Measurements from ENCODE around the gene PHF20. TPM values are rescaled to one million over a fixed set of nuclear protein-coding genes. Genes with fewer than 3 reads are reported as not detected.
A peak's percentile ranks its signal among the peaks of the same experiment; 100 is the strongest.

The PHF20 gene
- polyA plus RNA-seq, 1 donor from 2014 or later: 49.2 TPM

DNA sequence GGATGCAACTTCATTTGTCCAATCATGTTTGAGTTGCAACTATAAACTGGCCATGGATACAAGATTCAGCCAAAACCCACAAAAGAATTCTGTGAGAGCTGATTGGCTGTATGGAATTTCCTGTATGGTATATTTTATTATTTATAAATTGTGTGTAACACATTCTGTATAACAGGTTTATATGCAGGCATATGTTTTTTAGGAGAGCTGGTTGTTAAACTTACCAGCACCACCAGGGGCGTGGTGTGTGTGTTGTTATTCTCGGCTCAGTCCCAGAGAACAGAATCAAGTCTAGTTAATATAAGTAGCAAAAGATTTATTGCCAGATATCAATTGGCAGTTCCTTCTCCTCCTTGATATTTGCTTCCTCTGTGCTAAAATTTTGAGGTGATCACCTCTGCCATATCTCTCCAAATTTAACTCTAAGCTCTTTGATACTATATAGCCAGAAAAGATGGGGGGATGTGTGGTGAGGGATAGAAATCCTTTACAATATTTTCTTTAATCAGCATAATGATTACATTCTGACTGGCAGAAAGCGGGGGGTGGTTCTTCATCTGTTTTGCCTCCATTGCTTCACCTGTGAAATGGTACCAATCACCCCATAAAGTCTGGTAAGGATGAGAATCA is 219.4 kb downstream of the PHF20 start:
- Histone ChIP-seq H3K4me3 (ENCODE audit: low read length) (no peak overlapping the region), H3K36me3 (ENCODE audit: insufficient read depth, low read length) (no peaks in the 10 kb centered on the region), H3K9me3 (ENCODE audit: low read length) (no peaks in the 10 kb centered on the region), H3K9me2 (ENCODE audit: insufficient read depth, low read length) (no peaks in the 10 kb centered on the region), H4K20me1 (ENCODE audit: insufficient read depth) (no peaks in the 10 kb centered on the region), H3K9ac (ENCODE audit: low read length) (no peak overlapping the region), H2AFZ (ENCODE audit: low read depth, low read length) (no peak overlapping the region), H3K27ac (ENCODE audit: low read length) (no peak overlapping the region), H3K27me3 (ENCODE audit: insufficient read depth, low read depth, low read length) (no peaks in the 10 kb centered on the region), H3K4me2 (ENCODE audit: low read length) (no peak overlapping the region), H3K79me2 (replicated peaks; ENCODE audit: insufficient read depth, low read length) (no peaks in the 10 kb centered on the region), H3F3A (ENCODE audit: insufficient read depth, low read length, poor library complexity, severe bottlenecking) (no peaks in the 10 kb centered on the region)
- TF ChIP-seq, protein P1, sequence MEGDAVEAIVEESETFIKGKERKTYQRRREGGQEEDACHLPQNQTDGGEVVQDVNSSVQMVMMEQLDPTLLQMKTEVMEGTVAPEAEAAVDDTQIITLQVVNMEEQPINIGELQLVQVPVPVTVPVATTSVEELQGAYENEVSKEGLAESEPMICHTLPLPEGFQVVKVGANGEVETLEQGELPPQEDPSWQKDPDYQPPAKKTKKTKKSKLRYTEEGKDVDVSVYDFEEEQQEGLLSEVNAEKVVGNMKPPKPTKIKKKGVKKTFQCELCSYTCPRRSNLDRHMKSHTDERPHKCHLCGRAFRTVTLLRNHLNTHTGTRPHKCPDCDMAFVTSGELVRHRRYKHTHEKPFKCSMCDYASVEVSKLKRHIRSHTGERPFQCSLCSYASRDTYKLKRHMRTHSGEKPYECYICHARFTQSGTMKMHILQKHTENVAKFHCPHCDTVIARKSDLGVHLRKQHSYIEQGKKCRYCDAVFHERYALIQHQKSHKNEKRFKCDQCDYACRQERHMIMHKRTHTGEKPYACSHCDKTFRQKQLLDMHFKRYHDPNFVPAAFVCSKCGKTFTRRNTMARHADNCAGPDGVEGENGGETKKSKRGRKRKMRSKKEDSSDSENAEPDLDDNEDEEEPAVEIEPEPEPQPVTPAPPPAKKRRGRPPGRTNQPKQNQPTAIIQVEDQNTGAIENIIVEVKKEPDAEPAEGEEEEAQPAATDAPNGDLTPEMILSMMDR (IDR thresholded peaks at IDR 0.05; ENCODE audit: poor library complexity, severe bottlenecking): peak; percentile 50
- TF ChIP-seq EP300 (conservative IDR thresholded peaks at IDR 0.05; ENCODE audit: poor library complexity, severe bottlenecking): no peak
- no peak for TF ChIP-seq POLR2AphosphoS5 (IDR thresholded peaks at IDR 0.05)

DNA sequence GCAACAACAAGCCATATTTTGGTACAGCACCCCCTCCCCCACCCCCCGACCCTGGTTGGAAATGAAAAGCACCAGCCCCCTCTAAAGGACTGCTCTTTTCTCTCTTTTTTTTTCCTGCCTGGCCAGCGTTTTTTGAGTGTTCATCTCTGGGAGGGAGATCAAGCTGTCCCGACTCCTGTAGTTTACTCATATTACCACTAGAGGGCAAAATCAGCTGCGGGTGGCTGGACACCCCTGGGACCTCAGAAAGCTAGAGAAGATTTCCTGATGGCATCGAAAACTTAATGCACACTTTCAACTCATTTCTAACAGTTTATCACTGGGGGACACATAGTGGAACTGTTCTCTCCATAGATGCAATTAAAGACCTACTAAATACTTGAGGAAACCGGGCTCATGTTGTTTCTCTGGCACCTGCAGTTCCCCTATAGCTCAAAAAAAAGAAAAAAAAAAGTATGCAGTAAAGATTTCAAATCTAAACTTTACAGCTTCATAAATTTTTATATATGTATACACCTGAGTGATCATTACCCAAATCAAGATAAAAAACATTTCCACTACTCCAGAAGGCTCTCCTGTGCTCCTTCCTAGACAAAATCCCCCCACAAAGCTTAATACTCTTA is 221.0 kb downstream of the PHF20 start:
- Histone ChIP-seq H3K4me2 (ENCODE audit: low read length) (no peak overlapping the region), H3K9me3 (ENCODE audit: low read length) (no peaks in the 10 kb centered on the region), H3K27me3 (ENCODE audit: insufficient read depth, low read depth, low read length) (no peaks in the 10 kb centered on the region), H2AFZ (ENCODE audit: low read depth, low read length) (no peak overlapping the region), H3K9ac (ENCODE audit: low read length) (no peak overlapping the region), H3K79me2 (replicated peaks; ENCODE audit: insufficient read depth, low read length) (no peaks in the 10 kb centered on the region), H4K20me1 (ENCODE audit: insufficient read depth) (no peaks in the 10 kb centered on the region), H3K36me3 (ENCODE audit: insufficient read depth, low read length) (no peaks in the 10 kb centered on the region), H3K4me3 (ENCODE audit: low read length) (no peak overlapping the region), H3F3A (ENCODE audit: insufficient read depth, low read length, poor library complexity, severe bottlenecking) (no peaks in the 10 kb centered on the region), H3K9me2 (ENCODE audit: insufficient read depth, low read length) (no peaks in the 10 kb centered on the region), H3K27ac (ENCODE audit: low read length) (no peak overlapping the region)
- TF ChIP-seq POLR2AphosphoS5 (IDR thresholded peaks at IDR 0.05) (no peak), MXI1 (conservative IDR thresholded peaks at IDR 0.05; ENCODE audit: poor library complexity, severe bottlenecking) (no peak), SMC3 (conservative IDR thresholded peaks at IDR 0.05; ENCODE audit: poor library complexity) (peak; percentile 83), EZH2 (IDR thresholded peaks at IDR 0.05; ENCODE audit: borderline replicate concordance, insufficient read depth, low read length, poor library complexity, severe bottlenecking) (no peak), TAF1 (IDR thresholded peaks at IDR 0.05; ENCODE audit: low read depth) (no peak), RAD21 (conservative IDR thresholded peaks at IDR 0.05) (peak; percentile 79), EP300 (conservative IDR thresholded peaks at IDR 0.05; ENCODE audit: poor library complexity, severe bottlenecking) (no peak)
- TF ChIP-seq, protein P2, sequence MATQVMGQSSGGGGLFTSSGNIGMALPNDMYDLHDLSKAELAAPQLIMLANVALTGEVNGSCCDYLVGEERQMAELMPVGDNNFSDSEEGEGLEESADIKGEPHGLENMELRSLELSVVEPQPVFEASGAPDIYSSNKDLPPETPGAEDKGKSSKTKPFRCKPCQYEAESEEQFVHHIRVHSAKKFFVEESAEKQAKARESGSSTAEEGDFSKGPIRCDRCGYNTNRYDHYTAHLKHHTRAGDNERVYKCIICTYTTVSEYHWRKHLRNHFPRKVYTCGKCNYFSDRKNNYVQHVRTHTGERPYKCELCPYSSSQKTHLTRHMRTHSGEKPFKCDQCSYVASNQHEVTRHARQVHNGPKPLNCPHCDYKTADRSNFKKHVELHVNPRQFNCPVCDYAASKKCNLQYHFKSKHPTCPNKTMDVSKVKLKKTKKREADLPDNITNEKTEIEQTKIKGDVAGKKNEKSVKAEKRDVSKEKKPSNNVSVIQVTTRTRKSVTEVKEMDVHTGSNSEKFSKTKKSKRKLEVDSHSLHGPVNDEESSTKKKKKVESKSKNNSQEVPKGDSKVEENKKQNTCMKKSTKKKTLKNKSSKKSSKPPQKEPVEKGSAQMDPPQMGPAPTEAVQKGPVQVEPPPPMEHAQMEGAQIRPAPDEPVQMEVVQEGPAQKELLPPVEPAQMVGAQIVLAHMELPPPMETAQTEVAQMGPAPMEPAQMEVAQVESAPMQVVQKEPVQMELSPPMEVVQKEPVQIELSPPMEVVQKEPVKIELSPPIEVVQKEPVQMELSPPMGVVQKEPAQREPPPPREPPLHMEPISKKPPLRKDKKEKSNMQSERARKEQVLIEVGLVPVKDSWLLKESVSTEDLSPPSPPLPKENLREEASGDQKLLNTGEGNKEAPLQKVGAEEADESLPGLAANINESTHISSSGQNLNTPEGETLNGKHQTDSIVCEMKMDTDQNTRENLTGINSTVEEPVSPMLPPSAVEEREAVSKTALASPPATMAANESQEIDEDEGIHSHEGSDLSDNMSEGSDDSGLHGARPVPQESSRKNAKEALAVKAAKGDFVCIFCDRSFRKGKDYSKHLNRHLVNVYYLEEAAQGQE (IDR thresholded peaks at IDR 0.05; ENCODE audit: borderline replicate concordance): no peak
- TF ChIP-seq, protein P1 (IDR thresholded peaks at IDR 0.05; ENCODE audit: poor library complexity, severe bottlenecking): peak; percentile 84
